Naive thymus-derived CD4-positive, alpha-beta T cell (primary cell): ENCODE measurements around the gene MMRN1. TPM values are rescaled to one million over a fixed set of nuclear protein-coding genes. Genes with fewer than 3 reads are reported as not detected.

Experiments used
- ATAC-seq: fragments of 150-1000 bp; cut with Tn5 transposase; 2 replicates; pipeline ENCODE4 v1.10.0; 2021; ENCODE audit warnings: mild to moderate bottlenecking, moderate library complexity
- CTCF ChIA-PET: fragments of 350-600 bp; sonication (Branson Sonifier 250); formaldehyde crosslinking; loops from one replicate; lab custom pipeline; 2021; ENCODE audit warnings: antibody characterized with exemption; lab: Charles Lee
- POLR2A ChIA-PET: fragments of 350-600 bp; sonication (Branson Sonifier 250); formaldehyde crosslinking; loops from one replicate; lab custom pipeline; 2021; ENCODE audit warnings: antibody characterized with exemption, inconsistent platforms; lab: Charles Lee
- DNase-seq, 9 donors: peaks; one replicate each; pipeline versions ENCODE4 v3.0.0 to v3.0.0-alpha.2; 2020 to 2022; ENCODE audit warnings: mixed read lengths in 1 of 9
- H3K27ac ChIP-seq: one replicate; pipeline ENCODE4 v1.7.0; 2013; ENCODE audit warnings: mild to moderate bottlenecking, low read depth, low read length, moderate library complexity
- H3K27me3 ChIP-seq, 2 donors: one replicate each; pipeline ENCODE4 v1.7.0; 2013; ENCODE audit warnings: low read length in 2 of 2, mild to moderate bottlenecking in 2 of 2, moderate library complexity in 2 of 2; ENCODE audit not compliant: control insufficient read depth in 2 of 2, insufficient read depth in 2 of 2
- H3K36me3 ChIP-seq, 3 experiments: 1 replicate in 2 of 3; 2 replicates in 1 of 3; pipeline ENCODE4 v1.7.0; 2013; ENCODE audit warnings: low read length in 3 of 3, mild to moderate bottlenecking in 3 of 3, moderate library complexity in 1 of 3; ENCODE audit not compliant: insufficient read depth in 3 of 3, control insufficient read depth in 2 of 3
- H3K4me1 ChIP-seq, 2 donors: one replicate each; pipeline ENCODE4 v1.7.0; 2013; ENCODE audit warnings: low read length in 2 of 2, mild to moderate bottlenecking in 2 of 2, moderate library complexity in 1 of 2; ENCODE audit not compliant: control insufficient read depth in 2 of 2, insufficient read depth in 2 of 2
- H3K4me3 ChIP-seq: 2 replicates; pipeline ENCODE4 v1.7.0; 2013; ENCODE audit warnings: mild to moderate bottlenecking, low read length
- H3K9me3 ChIP-seq, 3 experiments: 1 replicate in 2 of 3; 2 replicates in 1 of 3; pipeline ENCODE4 v1.7.0; 2013; ENCODE audit warnings: low read length in 3 of 3; ENCODE audit not compliant: control insufficient read depth in 2 of 3
- H3K27ac Mint-ChIP-seq, 9 donors: one replicate each; pipeline ENCODE4 v1.8.0; 2020 to 2022; ENCODE audit warnings: mixed read lengths in 9 of 9, mild to moderate bottlenecking in 8 of 9, moderate library complexity in 5 of 9, inconsistent platforms in 2 of 9
- H3K27me3 Mint-ChIP-seq, 5 donors: one replicate each; pipeline ENCODE4 v1.8.0; 2021 to 2022; ENCODE audit warnings: mixed read lengths in 5 of 5, mild to moderate bottlenecking in 1 of 5
- H3K36me3 Mint-ChIP-seq, 5 donors: one replicate each; pipeline ENCODE4 v1.8.0; 2020 to 2022; ENCODE audit warnings: mixed read lengths in 5 of 5, mild to moderate bottlenecking in 3 of 5, inconsistent platforms in 1 of 5
- H3K4me1 Mint-ChIP-seq, 7 donors: one replicate each; pipeline ENCODE4 v1.8.0; 2020 to 2022; ENCODE audit warnings: mixed read lengths in 7 of 7, mild to moderate bottlenecking in 3 of 7, inconsistent platforms in 1 of 7
- H3K4me3 Mint-ChIP-seq, 10 donors: one replicate each; pipeline ENCODE4 v1.8.0; 2020 to 2022; ENCODE audit warnings: mild to moderate bottlenecking in 10 of 10, mixed read lengths in 10 of 10, moderate library complexity in 6 of 10, inconsistent platforms in 2 of 10
- H3K9me3 Mint-ChIP-seq, 11 donors: one replicate each; pipeline ENCODE4 v1.8.0; 2020 to 2022; ENCODE audit warnings: mixed read lengths in 11 of 11, mild to moderate bottlenecking in 4 of 11, inconsistent platforms in 1 of 11, moderate library complexity in 1 of 11
- intact Hi-C, 2 donors: fragments of 100-400 bp; cut with micrococcal nuclease; formaldehyde crosslinking; loops; one replicate each; pipeline ENCODE4 v1.15.1; 2023
- polyA plus RNA-seq, 2 donors: library from polyadenylated mRNA; unstranded; fragments of 300-500 nt; fragmentation: Illumina TruSeq; gene quantifications; one replicate each; pipeline ENCODE4 v1.2.3, GENCODE V29; 2021
- total RNA-seq, 6 experiments: library from RNA in 5 of 6; stranded (reverse) in 5 of 6; gene quantifications; 1 replicate in 5 of 6; 2 replicates in 1 of 6; pipeline ENCODE4 v1.2.3 and lab custom pipeline; 2021 to 2026

MMRN1 gene, protein sequence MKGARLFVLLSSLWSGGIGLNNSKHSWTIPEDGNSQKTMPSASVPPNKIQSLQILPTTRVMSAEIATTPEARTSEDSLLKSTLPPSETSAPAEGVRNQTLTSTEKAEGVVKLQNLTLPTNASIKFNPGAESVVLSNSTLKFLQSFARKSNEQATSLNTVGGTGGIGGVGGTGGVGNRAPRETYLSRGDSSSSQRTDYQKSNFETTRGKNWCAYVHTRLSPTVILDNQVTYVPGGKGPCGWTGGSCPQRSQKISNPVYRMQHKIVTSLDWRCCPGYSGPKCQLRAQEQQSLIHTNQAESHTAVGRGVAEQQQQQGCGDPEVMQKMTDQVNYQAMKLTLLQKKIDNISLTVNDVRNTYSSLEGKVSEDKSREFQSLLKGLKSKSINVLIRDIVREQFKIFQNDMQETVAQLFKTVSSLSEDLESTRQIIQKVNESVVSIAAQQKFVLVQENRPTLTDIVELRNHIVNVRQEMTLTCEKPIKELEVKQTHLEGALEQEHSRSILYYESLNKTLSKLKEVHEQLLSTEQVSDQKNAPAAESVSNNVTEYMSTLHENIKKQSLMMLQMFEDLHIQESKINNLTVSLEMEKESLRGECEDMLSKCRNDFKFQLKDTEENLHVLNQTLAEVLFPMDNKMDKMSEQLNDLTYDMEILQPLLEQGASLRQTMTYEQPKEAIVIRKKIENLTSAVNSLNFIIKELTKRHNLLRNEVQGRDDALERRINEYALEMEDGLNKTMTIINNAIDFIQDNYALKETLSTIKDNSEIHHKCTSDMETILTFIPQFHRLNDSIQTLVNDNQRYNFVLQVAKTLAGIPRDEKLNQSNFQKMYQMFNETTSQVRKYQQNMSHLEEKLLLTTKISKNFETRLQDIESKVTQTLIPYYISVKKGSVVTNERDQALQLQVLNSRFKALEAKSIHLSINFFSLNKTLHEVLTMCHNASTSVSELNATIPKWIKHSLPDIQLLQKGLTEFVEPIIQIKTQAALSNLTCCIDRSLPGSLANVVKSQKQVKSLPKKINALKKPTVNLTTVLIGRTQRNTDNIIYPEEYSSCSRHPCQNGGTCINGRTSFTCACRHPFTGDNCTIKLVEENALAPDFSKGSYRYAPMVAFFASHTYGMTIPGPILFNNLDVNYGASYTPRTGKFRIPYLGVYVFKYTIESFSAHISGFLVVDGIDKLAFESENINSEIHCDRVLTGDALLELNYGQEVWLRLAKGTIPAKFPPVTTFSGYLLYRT
- total RNA-seq (1 to 10 TPM in 1 of 5 experiments, under 1 TPM in 4; 0.16 to 1.1 (median 0.51) TPM), polyA plus RNA-seq (1 to 10 TPM in 1 of 2 donors, under 1 TPM in 1; 0.73 to 2.2 TPM), total RNA-seq (lab: John Stamatoyannopoulos, UW) (2.6 reads per million, percentile 13 among the genes with 10 or more reads in this experiment)

DNA sequence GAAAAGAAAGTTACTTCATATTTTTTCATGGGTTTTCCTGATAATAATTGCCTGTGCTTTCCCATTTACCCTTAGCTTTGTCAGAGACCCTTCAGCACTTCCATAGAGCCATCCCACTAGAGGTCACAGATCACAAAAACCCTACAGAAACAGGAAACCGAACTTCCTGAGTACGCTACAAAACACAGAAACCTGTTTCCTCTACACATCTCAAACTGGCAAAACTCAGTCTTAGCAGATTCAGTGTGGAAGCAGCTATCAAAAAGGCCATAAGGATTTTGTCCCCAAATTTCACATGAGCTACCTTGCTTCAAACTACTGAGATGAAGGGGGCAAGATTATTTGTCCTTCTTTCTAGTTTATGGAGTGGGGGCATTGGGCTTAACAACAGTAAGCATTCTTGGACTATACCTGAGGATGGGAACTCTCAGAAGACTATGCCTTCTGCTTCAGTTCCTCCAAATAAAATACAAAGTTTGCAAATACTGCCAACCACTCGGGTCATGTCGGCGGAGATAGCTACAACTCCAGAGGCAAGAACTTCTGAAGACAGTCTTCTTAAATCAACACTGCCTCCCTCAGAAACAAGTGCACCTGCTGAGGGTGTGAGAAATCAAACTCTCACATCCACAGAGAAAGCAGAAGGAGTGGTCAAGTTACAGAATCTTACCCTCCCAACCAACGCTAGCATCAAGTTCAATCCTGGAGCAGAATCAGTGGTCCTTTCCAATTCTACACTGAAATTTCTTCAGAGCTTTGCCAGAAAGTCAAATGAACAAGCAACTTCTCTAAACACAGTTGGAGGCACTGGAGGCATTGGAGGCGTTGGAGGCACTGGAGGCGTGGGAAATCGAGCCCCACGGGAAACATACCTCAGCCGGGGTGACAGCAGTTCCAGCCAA, at the start of gene MMRN1:
Gene MMRN1, plus strand, starts transcription at position 206 of the 902 bp plus-strand sequence. Its CDS starts 118 bp downstream, at position 324.
- Histone ChIP-seq H3K27ac (peak within 1 kb of the TSS; percentile 44), H3K9me3 (no peaks in the 10 kb centered on the region), H3K36me3 (no peaks in the 10 kb centered on the region), H3K27me3 (no peaks in the 10 kb centered on the region), H3K4me1 (peaks cover 12 to 19% of the 10 kb centered on the region in 2 donors), H3K4me3 (peak within 1 kb of the TSS; percentile 12)
- peaks cover 0 to 6% (median 0%) of the 10 kb centered on the region in 5 donors for H3K27me3 Mint-ChIP-seq
- DNase-seq (peak in 6 of 9 donors; percentile 1 to 28 (median 19)), ATAC-seq (peak; percentile 67)
- POLR2A ChIA-PET, result interaction anchor here (0.6 kb wide), 1 partner anchor 644 kb away, joined by 3 read pairs; no protein-coding TSS in a partner anchor
- intact Hi-C loops, result loop anchor here (2.0 to 5.0 kb wide), 2 partner anchors 58 kb away; partner anchors contain the start of gene SNCA (in 2 of the 2)
- H3K4me1 Mint-ChIP-seq, result peaks cover 11 to 39% (median 26%) of the 10 kb centered on the region in 7 donors
- H3K9me3 Mint-ChIP-seq, result no peaks in the 10 kb centered on the region
- H3K36me3 Mint-ChIP-seq, result peaks cover 0 to 3% (median 0%) of the 10 kb centered on the region in 5 donors
- H3K4me3 Mint-ChIP-seq, result peak within 1 kb of the TSS; percentile 61 to 91 (median 73)
- CTCF ChIA-PET, result interaction anchor here (1.0 kb wide), 1 partner anchor 669 kb away, joined by 3 read pairs; no protein-coding TSS in a partner anchor
- H3K27ac Mint-ChIP-seq, result peak within 1 kb of the TSS; percentile 44 to 91 (median 75)

DNA sequence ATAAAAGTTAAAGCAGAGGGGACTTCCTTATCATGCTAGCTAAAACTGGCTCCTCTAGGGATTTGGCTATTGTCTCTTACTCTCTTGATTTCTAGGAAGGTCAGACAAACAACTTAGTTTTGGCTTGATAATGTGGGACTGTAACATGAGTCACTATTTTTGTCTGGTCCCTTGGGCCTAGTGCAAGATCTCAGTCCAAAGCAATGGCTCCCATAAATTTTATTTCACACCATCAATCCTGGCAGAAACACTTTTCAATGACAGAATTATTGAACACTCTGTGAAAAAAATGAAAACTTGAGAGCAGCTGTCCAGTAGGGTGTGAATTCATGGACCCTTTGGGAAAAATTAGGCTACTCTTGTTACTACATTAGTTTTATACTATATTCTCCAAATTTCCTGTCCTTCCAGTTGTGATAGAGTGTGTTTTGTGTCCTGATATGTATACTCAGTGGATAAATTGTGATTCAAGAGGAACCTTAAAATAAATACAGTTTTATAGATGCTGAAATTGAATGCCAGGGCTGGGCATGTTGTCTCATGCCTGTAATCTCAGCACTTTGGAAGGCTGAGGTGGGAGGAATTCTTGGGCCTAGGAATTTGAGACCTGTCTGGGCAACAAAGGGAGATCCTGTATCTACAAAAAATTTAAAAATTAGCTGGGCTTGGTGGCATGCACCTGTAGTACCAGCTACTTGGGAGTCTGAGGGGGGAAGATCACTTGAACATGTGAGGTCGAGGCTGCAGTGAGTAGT, 46.9 kb upstream of the MMRN1 start:
- Mint-ChIP-seq H3K4me1 (peaks cover 0 to 2% (median 0%) of the 10 kb centered on the region in 7 donors), H3K36me3 (peaks cover 0 to 7% (median 2%) of the 10 kb centered on the region in 5 donors), H3K27me3 (peaks cover 0 to 18% (median 0%) of the 10 kb centered on the region in 5 donors), H3K4me3 (no peak overlapping the region), H3K9me3 (peaks cover 0 to 22% (median 12%) of the 10 kb centered on the region in 11 donors), H3K27ac (no peak overlapping the region)
- H3K4me3 ChIP-seq, result no peak overlapping the region
- H3K27me3 ChIP-seq, result no peaks in the 10 kb centered on the region
- ATAC-seq (no peak), DNase-seq (no peak)
- ChIA-PET POLR2A (no interaction called here), CTCF (no interaction called here)
- intact Hi-C loops, result no loop called here
- no peak overlapping the region for H3K27ac ChIP-seq
- no peaks in the 10 kb centered on the region for H3K36me3 ChIP-seq
- H3K4me1 ChIP-seq, result no peaks in the 10 kb centered on the region
- no peaks in the 10 kb centered on the region for H3K9me3 ChIP-seq

DNA sequence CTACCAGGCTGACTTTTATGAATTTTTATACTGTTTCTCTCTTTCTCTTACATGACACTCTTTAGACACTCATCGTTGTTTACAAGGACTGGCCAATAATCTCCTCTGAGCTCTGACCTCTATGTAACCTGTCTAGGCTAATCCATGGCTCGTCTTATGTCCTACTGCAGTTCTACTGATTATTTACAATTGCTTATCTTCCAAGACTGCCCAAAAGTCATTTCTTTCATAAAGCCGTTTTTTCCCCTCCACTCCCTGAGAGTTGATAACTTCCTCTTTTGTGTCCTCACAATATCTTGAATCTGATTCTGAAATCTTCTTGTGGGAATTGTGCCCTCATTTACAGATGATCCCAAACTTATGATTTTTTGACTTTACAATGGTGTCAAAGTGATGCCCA, 39.4 kb upstream of the MMRN1 start:
- Mint-ChIP-seq H3K4me3 (no peak overlapping the region), H3K27me3 (peaks cover 0 to 15% (median 10%) of the 10 kb centered on the region in 5 donors), H3K4me1 (peaks cover 0 to 2% (median 0%) of the 10 kb centered on the region in 7 donors), H3K9me3 (peaks cover under 1 to 14% (median 6%) of the 10 kb centered on the region in 11 donors), H3K27ac (no peak overlapping the region), H3K36me3 (peaks cover 0 to 3% (median 0%) of the 10 kb centered on the region in 5 donors)
- no peaks in the 10 kb centered on the region for H3K27me3 ChIP-seq
- intact Hi-C loops, result no loop called here
- no peaks in the 10 kb centered on the region for H3K36me3 ChIP-seq
- H3K4me3 ChIP-seq, result no peak overlapping the region
- no peak for ATAC-seq
- H3K4me1 ChIP-seq, result no peaks in the 10 kb centered on the region
- no peaks in the 10 kb centered on the region for H3K9me3 ChIP-seq
- H3K27ac ChIP-seq, result no peak overlapping the region
- ChIA-PET POLR2A (no interaction called here), CTCF (no interaction called here)
- no peak for DNase-seq

DNA sequence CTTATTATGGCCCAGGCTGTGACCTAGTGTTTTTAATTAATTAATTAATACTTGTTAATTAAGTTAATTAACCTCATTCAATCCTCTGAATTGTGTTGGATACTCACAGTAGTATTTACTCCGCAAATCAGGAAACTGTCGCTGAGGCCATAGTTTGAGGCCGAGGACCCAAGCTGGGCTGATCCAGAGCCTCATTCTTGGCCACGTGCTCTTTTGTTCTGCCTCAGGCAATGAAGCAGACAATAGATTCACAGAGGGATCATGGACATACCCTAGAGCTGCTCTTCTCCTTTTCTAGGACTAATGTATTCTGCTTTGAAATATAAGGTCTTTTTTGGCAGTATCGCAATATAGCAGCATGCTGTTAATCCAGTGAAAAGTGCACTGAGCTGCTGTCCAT, 33.7 kb upstream of the MMRN1 start:
- H3K27ac ChIP-seq, result no peak overlapping the region
- H3K27ac Mint-ChIP-seq, result no peak overlapping the region
- no peak overlapping the region for H3K4me3 Mint-ChIP-seq
- H3K36me3 ChIP-seq, result no peaks in the 10 kb centered on the region
- peaks cover 0 to 6% (median 0%) of the 10 kb centered on the region in 7 donors for H3K4me1 Mint-ChIP-seq
- no peaks in the 10 kb centered on the region for H3K4me1 ChIP-seq
- intact Hi-C loops, result loop anchor here in 1 of 2 donors (10.0 kb wide), 1 partner anchor 376 kb away; no protein-coding TSS in a partner anchor
- DNase-seq (no peak), ATAC-seq (no peak)
- POLR2A ChIA-PET, result no interaction called here
- peaks cover 0 to 6% (median 1%) of the 10 kb centered on the region in 11 donors for H3K9me3 Mint-ChIP-seq
- H3K27me3 Mint-ChIP-seq, result peaks cover 0 to 16% (median 10%) of the 10 kb centered on the region in 5 donors
- H3K9me3 ChIP-seq, result no peaks in the 10 kb centered on the region
- H3K27me3 ChIP-seq, result no peaks in the 10 kb centered on the region
- H3K4me3 ChIP-seq, result no peak overlapping the region
- no peaks in the 10 kb centered on the region for H3K36me3 Mint-ChIP-seq
- CTCF ChIA-PET, result interaction anchor here (1.3 kb wide), 1 partner anchor 9 kb away, joined by 3 read pairs; no protein-coding TSS in a partner anchor

DNA sequence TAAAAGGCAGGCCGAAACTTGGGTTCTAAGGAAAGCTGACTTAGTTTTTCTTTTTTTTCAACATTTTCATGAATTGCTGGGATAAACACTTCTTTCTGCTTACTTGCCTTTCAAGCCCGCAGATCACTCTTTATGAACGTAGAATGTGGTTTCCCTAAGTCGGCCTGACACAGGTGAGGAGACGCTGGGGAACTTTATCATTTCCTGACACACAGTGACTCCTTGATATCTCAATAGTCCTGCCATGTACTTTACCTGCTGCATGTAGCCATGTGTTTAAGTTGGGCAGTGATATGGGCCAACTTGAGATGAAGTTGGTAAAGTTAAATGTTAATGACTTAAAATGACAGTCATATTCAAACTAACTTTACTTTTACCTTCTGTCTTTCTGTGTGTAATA, 31.1 kb upstream of the MMRN1 start:
- no peaks in the 10 kb centered on the region for H3K27me3 ChIP-seq
- Mint-ChIP-seq H3K27ac (no peak overlapping the region), H3K27me3 (peaks cover 5 to 19% (median 7%) of the 10 kb centered on the region in 5 donors), H3K4me1 (peaks cover 0 to 6% (median 0%) of the 10 kb centered on the region in 7 donors), H3K36me3 (no peaks in the 10 kb centered on the region), H3K4me3 (no peak overlapping the region), H3K9me3 (peaks cover 0 to 3% (median 0%) of the 10 kb centered on the region in 11 donors)
- no peaks in the 10 kb centered on the region for H3K36me3 ChIP-seq
- no peak overlapping the region for H3K27ac ChIP-seq
- H3K9me3 ChIP-seq, result no peaks in the 10 kb centered on the region
- no peaks in the 10 kb centered on the region for H3K4me1 ChIP-seq
- CTCF ChIA-PET, result no interaction called here
- ATAC-seq, result no peak
- no peak overlapping the region for H3K4me3 ChIP-seq
- DNase-seq, result no peak
- POLR2A ChIA-PET, result no interaction called here
- intact Hi-C loops, result loop anchor here in 1 of 2 donors (10.0 kb wide), 1 partner anchor 379 kb away; no protein-coding TSS in a partner anchor
